Stimulated activated CD8-positive, alpha-beta memory T cell treated with anti-CD3 and anti-CD28 coated beads, Interleukin-7, amount 100 ng/mL, for 48 hours (primary cell): Measurements from ENCODE around the gene XXYLT1.

ENCODE experiments used
- DNase-seq, 2 donors: peaks; one replicate each; pipeline ENCODE4 v3.0.0-alpha.2; 2020; ENCODE audit warnings: low read depth in 1 of 2; ENCODE audit errors: extremely low read depth in 1 of 2

XXYLT1 gene

DNA sequence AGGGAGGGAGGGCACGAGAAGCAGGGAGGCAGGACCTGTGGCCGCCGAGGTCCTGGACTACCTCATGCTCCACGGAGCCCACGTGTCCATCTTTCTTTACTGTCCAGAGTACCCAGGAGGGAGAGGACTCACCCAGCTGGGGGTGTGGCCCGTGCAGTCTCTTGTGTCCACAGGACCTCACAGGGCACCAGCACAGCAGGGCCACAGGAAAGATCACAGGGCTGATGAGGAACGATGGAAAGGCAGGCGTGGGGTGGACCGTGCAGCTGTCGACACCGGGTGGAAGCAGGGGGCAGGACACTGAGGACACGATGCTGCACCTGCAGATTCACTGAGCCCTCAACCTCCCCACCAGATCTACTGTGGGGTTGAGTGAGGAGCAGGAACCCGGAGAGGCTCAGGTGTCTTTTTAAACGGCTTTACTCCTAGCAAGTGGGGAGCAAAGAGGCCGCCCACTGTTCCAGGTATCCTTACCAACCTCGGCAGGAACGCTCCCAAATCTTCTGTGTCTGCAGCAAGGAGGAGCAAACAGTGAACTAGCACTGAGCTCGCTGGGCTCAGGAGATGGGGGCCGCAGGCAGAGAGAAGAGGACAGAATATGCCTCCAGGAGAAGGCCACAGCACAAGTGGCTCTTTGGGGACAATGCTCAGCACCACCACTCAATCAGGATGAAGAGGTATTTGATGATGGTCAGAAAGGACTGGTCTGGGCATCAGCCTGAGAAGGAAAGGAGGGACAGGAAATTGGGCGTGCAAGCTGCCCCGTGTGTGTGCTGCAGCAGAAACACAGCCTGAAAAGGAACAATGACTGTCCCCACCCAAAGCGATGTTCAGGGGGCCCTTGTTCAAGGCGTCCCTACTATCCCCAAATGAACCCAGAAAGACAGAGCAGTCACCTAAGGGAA lies 198.8 kb downstream of the XXYLT1 start:
- DNase-seq, result no peak

DNA sequence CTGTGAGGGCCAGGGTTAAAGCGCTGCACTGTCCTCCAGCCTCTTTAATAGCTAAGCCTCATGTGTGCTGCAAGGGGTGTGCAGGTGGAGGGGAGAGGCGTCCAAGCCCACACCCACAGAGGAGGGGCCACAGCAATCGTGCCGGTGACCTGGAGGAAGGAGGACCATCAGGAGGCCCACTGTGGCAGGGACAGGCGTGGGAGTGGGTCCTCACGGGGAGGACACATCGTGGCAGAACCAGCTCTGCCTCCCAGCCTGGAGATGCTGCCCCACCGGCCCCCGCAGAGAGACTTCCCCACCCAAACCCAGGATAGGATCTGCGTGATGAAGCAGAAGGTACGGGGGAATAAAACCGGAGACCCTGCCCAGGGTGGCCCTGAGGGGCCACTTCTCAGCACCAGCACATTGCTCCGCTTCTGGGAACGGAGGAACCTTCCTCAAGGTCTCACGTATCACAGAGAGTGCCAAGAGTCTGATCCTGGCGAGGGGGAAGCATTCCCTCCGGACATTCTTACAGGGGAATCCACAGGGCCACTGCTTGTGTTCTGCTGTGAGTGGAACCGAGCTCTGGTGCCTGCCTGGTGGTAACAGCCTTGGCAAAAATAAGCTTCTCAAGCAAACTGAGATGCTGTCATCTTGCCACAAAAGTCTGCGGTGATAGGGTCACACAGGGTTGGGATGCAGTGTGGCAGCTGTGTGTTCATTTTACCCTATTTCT lies 199.8 kb downstream of the XXYLT1 start:
- DNase-seq, result no peak

DNA sequence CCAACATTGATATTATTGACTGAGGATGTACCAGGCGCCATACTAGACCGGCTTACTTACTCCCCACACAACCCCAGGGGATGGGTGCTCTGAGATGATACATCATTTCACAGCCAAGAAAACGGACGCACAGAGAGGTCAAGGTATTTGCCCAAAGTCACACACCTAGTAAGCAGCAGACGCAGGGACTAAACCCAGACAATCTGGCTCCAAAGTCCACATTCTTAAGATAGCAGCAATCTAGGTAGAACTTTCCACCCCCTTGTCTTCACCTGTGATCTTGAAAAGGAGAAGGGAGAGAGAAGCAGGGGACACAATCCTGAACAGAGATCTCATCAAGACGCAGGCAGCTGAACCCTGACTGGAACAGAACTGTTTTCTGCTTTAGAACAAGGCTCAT lies 200.6 kb downstream of the XXYLT1 start:
- no peak for DNase-seq

DNA sequence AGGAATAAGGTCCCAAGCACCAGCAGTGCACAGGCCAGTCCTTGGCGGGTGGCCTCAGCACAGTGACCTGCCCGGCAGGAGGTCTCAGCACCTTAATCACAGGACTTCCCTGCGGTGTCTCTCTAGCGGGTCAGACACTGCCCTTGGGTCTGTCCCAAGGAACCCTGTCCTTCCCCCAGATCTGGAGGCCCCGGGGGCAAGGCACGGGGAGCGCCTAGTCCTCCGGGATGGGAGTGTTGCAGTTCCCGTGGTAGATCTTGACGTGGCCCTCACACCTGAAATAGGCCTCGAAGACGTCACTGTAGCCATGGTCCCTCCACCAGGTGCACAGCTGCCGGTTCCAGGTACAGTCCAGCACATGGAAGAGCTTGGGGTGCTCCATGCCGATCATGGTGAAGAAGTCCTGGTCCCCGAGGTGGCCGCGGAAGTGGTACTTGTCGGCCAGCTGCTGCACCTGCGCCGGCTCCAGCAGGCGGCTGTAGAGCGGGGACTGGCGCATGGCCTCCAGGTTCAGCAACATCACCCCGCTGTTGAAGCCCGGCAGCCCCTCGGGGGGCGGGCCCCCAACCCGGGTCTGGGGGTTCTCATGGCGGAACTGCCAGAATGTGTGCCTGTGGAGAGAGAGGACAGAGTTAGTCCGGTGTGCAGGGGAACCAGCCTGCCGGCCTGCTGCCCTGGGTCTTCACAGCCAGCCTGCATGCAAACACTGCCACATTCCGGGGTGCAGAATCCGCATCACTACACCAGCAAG lies 201.3 kb downstream of the XXYLT1 start:
- DNase-seq, result no peak

DNA sequence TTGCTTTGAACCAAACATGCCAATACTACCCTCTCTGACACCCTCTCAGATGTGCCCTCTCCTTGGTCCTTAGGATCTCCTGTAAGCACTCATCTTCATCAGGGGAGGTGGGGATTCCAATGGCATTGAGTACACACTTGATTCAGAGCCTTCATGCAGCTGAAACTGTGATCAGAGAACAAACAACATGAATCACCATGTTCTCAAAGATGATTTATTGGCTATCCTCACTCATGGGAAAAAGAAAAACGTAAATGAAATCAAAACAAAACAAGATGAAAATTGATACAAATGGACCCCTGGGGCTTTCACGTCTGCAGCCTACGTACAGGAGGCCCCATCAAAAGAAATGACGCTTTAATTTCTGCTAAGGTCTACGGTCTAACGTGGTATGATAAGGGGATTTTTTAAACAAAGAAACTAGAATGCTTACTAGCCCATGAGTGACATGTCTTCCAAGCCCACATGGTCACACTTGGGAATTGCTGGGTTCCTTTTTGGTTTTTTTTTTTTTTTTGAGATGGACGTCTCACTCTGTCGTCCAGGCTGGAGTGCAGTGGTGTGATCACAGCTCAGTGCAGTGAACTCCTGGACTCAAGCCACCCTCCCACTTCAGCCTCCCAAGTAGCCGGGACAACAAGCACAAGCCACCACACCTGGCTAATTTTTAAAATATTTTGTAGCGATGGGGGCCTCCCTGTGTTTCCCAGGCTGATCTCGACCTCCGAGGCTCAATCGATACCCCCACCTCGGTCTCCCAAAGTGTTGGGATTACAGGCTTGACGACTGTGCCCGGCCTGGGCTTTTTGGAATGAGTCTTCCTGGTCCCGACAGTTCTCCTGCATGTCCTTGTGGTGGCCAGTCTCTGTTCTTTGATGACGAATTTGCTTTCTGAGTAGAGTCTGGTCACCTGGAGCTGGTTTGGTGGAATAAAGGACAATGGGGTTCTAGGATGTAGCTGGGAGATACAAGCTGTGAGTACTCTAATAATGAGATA lies 202.6 kb downstream of the XXYLT1 start:
- DNase-seq, result no peak

DNA sequence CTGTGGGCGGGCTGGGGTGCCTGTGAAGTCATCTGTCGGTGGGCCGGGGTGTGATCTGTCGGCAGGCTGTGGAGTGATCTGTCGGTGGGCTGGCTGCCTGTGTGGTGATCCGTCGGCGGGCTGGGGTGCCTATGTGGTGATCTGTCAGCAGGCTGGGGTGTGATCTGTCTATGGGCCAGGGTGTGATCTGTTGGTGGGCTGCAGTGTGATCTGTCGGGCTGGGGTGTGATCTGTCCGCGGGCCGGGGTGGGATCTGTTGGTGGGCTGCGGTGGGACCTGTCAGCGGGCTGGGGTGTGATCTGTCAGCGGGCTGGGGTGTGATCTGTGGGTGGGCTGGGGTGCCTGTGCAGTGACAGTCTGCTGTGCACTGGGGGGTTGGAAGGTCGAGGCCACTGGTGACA lies 204.5 kb downstream of the XXYLT1 start:
- no peak for DNase-seq

DNA sequence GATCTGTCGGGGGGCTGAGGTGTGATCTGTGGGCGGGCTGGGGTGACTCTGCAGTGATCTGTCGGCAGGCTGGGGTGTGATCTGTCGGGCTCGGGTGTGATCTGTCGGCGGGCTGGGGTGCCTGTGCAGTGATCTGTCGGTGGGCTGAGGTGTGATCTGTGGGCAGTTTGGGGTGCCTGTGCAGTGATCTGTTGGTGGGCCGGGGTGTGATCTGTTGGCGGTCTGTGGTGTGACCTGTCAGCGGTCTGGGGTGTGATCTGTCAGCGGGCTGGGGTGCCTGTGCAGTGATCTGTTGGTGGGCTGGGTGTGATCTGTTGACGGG lies 205.1 kb downstream of the XXYLT1 start:
- DNase-seq, result no peak

DNA sequence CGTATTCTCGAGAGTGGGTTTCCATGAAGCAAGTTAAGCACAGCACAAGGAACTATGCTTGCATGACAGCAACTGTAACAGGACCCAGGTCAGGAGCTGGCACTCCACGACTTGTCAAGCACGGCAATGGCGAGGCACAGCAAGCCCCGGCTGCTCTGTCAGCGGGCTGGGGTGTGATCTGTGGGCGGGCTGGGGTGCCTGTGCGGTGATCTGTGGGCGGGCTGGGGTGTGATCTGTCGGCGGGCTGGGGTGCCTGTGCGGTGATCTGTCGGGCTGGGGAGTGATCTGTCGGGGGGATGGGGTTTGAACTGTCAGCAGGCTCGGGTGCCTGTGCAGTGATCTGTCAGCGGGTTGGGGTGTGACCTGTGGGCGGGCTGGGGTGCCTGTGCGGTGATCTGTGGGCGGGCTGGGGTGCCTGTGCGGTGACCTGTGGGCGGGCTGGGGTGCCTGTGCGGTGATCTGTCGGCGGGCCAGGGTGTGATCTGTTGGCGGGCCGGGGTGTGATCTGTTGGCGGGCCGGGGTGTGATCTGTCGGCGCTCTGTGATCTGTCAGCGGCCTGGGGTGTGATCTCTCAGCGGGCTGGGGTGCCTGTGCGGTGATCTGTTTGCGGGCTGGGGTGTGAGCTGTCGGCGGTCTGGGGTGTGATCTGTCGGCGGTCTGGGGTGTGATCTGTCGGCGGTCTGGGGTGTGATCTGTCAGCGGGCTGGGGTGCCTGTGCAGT lies 205.7 kb downstream of the XXYLT1 start:
- DNase-seq, result no peak

DNA sequence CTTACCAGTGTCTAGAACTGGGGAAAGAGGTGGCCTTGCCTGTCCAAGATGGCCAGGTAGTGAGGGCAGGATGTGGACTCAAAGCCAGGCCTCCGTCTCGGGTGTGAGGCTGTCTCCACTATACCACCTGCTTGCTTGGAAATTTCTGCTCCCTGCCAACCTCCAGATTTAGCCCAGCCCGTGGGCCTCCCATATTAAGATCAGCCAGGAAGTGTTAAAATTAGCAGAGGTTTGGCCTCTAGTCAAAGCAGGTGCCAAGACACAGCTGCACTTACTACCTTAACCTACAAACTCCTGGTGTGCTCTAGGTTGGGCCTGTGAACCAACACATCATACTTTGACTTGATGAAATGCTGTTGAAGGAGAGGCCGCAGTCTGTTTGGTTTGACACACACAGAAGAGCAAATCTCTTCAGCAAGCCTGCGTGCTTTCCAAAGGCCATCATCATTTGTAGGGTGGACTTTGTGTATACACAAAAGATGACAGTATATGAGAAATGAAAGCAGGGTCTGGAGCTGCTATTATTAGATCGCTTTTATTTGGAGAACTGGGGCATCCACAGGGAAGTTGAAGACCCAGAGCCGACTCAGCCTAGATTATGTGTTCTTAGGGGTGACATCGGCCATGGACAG lies 206.5 kb downstream of the XXYLT1 start:
- no peak for DNase-seq

DNA sequence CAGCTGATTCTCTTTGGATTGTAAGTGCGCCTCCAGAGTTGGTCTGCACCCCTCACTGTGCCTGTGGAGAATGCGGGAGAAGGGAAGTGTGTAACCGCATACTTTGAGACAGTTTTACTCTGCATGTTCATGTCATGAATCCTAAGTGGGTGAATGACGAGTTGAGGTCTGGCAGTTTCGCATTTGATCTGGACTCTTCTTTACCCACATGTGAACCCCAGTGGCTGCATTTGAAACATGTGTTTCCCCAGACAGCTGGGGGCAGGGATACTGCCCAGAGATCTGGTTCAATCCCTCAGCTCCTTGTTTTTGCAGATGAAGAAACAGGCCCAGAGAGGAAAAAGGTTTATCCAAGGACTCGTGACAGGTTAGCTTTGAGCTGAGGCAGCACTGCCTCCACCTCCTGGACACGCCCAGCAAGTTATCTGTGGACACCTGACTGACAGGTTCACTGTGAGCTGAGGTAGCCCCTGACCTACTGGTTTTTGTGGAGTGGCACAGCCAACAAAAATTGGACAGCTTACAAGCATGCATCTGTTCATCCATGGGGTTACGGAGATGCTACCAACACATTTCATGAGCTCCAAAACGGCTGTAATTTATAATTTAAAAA lies 207.3 kb downstream of the XXYLT1 start:
- no peak for DNase-seq

DNA sequence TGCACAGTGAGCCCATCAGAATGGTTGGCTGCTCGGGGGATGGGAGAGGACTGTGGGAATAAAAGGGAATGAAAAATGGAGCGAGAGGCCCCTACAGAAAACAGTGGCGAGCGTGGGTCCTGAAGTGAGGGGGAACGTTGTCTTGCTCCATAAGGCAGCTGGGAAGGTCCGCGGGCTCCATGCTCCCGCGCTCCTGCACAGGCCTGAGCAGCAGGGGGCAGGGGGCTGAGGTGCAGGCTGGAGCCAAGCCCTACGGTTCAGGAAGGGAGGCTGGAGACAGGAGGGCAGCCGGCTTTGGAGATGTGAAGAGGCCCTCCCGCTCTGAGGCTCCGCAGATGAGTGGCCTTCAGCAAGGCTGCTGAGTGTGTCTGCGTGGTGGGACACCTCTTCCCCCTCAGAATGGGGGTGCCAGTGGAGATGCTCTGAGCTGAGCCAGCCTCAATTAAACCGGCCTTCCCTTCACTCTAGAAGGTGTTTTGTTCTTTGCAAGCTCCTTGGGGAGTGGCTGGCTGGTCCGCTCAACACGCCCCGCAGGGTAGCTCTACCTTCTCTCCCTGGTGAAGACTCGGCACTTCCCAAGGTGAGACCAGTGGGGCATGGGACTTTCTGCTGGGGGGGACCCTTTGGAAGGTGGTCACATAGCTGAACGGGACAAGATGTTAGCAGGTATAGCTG lies 208.0 kb downstream of the XXYLT1 start:
- DNase-seq, result no peak

DNA sequence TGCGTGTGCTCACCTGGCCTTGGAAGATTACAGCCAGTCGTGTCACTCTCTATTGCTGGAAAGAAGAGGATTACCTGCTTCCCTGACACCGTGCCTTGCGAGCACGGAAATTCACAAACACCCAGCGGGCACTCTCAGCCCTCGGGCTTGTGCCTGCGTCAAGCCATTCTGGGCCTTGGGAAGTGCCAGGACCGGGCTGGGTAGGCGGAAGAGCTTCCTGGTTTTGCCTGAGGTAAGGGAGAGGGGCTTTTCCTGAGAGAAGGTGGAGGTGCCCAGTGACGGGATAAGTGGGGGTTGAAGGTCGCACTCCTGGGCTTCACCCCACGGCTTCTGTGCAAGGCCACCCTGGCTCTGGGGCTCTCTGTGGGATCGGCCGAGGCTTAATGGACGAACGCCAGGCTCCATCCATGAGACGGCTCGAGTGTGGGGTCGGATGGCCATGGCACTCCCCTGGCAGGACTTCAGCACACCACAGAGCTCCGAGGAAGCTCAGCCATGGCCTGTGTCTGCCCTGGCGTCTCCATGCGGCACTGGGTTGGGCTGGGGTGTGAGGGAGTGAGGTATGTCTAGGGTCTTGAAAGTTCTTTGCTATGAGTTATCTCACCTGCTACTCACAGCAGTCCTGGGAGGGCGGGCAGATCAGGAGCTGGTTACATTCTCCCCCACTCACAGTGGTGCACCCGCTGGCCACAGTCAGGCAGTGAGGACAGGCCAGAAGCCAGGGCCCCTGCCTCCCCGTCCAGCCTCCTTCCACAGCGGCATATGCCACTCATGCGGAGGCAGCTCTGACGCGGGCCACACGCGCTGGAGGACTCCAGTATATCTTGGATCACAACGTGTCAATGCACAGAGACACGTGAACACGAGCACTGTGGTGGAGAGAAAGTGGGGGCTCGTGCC lies 209.0 kb downstream of the XXYLT1 start:
- DNase-seq, result no peak

DNA sequence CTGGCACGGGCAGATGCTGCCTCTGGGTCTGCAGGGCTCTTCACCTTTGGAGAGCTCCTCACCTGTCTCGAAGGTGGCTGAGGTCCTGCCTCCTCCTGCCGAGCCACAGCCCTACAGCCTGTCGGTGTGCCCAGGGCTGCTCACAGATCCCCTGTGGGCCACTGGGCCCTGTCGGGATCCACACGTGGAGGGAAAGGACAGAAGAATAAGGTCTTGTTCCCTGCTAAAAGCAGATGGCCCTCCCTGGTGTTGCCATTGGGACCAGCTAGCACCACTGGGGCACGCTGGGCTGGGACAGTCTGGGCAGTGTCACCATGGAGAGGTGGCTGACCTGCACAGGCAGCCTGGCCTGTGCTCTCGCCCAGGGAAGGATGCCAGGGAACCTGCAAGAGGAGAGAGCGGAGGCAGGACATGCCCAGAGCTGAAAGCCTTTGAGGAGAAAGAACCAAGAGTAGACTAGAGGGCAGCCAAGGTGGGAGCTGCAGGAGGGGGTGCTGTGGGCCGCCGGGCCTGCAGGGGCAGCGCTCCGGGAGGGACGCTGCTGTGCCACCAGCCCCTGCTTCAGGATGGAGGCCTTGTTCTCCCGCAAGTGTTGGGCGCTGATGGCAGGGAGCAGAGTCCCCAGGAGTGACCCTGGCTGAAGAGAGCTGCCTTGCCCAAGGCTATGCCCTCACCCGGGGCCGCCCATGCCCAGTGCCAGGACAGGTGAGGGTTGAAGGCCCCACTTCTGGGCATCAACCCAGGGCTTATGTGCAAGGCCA lies 210.2 kb downstream of the XXYLT1 start:
- DNase-seq, result no peak

DNA sequence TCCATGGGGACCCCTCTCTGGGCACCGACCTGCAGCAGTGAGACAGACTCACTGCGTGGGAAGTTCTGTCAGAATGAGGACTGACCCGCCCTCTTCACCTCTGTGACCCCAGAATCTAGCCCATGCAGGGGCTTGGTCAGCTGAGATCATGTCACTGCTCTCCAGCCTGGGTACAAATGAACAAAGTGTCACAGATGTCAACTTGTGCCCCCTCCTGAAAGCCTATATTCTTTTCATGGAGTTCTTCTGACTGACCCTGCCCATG lies 210.8 kb downstream of the XXYLT1 start:
- DNase-seq, result no peak

DNA sequence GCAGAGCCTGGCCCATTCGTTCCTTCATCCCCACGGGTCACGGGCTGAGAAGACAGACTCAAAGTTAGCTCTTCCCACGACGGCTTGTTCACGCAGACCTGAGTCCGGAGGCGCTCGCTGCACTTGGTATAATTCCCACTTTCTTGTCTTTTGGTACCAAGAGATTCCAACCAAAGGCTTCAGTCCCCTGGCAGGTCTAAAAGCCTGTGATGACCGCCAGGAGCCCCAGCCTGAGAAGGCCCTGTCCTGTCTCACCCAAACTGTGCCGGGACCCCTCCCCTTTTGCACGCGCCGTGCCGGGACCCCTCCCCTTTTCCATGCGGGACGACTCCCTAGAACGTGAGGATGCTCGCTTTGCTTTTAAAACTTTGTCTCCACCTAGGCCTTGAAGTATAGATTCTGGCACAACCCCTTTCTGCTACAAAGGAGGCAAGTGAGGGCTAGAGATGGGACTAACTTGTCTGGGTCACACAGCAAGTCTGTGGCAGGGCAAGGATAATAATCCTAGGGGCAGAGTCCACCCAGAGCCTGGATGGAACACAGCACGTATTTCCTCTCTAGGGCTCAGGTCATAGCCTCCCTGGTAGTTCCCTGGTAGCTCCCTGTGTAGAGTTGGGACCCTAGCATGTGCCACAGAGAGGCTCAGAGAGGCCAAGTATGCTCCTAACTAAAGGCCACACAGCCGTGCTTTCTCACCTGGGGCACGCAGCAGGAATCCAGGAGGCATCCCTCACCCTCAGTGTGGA lies 211.3 kb downstream of the XXYLT1 start:
- no peak for DNase-seq

DNA sequence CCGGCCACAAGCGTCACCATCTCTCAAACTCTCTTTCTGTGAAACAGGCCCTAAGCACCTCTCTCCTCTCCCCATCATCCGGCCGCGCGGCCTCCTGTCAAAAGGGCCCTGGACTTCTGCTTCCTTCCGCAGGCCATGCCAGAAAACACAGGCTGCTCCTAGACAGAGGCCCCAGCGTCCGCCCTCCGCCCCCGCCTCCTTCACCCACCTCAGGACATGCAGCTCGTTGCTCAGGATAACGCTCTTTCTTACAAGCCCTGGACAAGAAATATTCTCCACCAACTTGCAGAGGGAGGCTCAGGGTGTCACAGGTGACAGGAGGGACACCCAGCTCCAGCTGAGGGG lies 212.0 kb downstream of the XXYLT1 start:
- DNase-seq, result no peak
